Measurements from ENCODE around the gene CACNA1C.
A peak's percentile ranks its signal among the peaks of the same experiment; 100 is the strongest.

CACNA1C gene

DNA sequence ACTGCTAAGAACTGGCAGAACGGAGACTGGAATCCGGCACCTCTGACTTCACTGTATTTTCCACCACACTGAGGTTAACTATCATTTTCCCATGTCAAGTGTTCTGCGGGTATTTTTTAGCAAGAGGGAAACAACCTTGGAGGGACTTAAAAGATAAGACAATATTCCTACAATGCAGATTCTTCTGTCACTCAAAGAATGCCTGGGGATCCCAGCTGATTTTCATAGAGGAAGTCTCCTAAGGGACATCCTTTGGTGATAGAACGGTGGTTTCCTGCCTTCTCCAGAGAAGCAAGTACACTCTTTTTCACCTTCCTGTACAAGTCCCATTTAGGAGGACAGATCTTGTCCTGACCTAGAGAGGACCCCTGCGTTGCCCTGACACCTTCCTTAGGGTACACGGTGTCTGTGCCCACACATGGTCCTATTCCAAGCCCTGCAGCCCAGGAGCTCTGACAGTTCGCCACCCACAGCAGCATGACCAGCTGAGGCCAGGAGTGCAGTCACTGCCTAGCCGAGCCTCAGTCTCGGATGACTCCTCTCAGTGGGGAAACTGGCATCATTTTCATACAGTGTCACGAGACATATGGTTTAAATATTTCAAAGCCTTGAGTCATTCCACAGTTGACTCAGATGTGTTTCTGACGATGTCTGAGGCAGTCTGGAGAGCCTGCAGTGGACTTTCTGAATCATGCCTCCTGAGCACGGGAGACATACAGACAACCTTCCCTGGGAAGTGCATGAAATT lies 560.7 kb downstream of the CACNA1C start:
- DNase-seq: no peak

GRCh38 chr12:2614341-2614740 lies 561.6 kb downstream of the CACNA1C start:
- no peak for DNase-seq

DNA sequence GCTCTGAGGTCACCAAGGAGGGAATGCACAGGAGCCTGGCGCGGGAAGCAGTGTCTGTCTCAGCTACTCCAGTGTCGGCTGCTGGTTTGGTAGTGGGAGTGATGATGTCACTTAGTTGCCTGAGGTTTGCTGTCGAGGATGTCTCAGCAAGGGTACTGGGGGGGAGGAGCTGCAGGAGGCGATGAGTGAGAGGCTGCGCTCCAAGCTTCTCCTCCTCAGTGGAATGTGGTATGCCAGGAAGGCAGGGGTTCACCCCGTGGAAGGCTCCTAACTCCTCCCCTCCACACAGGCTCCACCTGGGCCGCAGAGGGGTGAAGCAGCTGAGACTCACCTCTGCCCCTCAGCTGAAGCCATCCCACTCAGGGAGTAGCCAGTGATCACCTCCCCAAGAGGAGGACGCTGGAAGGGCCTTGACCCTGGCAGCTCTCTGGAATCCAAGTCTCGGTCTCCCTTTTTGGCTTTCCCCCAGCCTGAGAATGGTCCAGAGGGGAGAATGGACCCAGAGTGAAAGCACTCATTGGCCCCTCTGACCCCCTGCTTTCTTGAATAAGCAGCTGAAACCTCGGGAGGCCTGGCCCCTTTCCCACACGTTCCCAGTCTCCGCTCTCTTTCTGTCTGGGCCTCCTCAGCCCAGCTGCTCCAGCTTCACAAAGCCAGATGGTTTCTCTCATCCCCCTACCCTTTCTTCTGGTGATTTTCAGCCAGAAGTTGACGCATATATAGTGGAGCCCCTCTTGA lies 563.0 kb downstream of the CACNA1C start:
- DNase-seq: no peak

DNA sequence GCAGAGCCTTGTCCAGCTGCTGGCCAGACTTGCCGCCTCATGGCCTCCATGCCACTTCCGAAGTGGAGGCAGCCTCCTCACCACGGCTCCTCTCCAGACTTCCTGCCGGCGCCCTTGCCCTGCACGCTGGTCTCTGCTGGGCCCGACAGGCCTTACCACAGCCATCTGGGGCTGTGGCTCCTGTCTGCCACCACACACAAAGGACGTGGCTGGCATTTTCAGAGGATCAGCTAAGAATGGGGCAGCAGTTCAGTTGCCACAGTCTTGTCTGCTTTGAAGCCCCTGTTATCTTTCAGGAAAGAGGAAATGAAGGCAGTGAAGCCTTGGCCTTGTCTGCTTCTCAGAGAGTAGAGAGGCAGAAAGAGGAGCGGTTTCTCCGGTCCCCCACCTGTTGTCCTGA lies 564.0 kb downstream of the CACNA1C start:
- no peak for DNase-seq

DNA sequence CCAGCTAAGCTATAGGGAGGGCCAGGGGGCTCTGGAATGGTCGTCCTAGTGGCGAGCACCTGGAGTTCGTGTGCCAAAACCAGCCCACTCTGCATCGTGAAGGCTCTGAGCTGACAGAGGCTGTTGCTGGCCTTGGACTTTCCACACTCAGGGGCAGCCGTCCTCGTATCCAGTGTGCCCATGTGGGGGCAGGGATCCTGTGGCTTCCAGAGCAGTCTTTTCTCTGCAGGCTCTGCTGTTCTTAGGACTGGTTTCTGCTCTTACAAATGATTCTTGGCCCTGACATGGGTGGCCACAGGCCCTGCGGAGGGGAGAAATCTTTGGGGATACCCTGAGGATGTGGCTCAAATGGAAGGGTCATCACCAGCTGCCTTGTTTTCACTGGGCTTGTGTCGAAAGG lies 564.6 kb downstream of the CACNA1C start:
- no peak for DNase-seq

DNA sequence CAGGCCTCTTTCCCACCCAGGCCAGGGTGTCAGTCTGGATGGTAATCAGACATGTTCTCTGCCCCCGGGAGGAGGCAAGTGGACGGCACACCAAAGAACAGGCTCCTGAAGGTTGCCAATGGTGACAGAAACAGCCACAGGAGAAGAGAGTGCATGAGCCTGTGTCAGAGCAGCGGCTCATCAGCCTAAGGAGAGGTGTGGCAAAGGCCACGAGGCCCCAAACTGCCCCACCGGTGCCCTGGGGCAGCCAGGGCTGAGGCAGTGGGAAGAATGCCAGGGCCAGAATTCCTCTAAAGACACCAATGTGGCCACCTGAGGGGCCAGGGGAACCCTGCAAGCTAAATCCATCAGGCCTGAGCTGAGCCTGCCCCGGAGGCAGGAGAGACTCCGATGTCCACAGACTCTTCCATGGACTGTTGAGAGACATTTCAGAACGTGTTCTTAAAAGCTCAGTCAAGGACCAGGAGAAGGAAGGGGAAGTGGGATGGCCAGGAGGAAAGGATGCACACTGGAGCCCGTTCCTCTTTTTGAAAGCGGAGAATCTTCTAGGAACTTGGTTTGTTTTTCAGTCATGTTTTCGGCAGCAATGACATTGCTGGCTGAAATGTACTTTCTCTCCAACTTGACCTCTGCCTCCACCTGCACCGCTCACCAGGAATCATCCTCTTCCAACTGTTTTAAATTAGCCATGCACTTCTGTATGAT lies 565.7 kb downstream of the CACNA1C start:
- DNase-seq: no peak

DNA sequence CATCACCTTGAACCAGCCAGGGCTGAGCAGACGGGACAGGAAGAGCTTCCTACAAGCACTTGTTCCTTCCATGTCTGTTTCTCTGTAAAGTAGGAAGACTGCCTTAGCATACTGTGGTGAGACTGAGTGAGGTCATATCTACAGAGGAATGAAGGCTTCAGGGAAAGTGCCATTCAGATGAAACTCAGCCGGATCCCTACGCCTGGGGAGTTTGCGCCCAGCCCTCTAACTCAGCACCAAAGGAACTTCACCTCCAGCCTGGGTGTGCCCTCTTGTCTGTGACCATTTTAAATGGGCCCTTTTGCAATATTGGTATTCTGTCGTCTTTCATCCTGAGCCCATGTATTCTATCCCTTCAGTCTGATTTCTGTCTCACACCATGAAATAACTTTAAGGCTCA lies 566.3 kb downstream of the CACNA1C start:
- no peak for DNase-seq

GRCh38 chr12:2622460-2622859 lies 569.7 kb downstream of the CACNA1C start:
- DNase-seq: no peak

- DNase-seq: no peak
These were observed 570.7 kb downstream of the CACNA1C start for GRCh38 chr12:2623472-2623871.

GRCh38 chr12:2624543-2625288 lies 571.9 kb downstream of the CACNA1C start:
- no peak for DNase-seq

DNA sequence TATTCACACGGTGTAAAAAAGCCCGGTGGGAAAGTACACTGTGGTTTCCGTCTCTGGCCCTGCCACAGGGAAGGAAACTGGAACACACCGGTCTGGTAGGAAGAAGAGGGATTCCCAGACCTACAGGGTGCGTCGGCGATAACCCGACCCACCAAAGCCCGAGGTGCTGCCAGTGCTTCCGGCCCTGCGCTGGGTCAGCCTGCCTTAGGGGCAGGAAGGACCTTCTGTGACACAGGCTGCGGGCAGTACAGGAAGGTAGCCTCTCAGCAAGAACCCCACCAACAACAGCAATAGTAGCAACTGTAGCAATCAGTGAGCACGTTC lies 572.5 kb downstream of the CACNA1C start:
- no peak for DNase-seq

DNA sequence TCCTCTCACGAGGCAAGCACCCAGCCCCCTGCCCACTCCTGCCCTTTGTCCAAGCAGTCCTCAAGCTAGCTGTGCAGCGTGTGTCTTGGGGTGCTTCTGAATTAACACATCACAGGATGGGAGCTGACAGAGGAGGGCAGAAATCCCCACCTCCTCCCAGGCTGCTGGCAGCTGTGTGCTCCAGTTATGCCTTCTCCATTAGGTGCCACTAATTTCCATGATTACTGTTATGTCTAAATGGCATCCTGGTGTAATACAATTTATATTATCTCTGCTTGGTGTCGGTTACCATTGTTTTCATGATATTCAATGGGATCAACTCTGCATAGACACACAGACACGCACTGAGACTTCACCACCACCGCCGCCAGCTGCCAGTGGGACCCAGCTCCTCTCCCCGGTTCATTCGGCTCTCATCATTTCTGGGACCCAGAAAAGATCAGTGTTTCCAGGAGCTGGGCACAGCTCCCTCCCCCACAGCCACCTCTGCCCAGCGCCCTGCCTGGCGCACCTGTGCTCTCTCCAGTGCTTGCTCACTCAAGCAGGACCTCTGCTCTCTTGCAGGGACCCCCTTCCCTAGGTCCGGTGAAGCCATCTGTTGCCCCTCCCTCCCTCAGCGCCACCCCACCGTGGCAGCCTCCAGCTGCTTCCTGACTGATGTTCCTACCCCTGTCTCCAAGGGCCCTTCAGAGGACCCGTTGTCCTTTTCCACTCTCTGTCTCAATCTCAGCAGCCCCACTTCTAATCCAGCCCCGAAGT lies 574.5 kb downstream of the CACNA1C start:
- DNase-seq: peak; percentile 4

- no peak for DNase-seq
These were observed 575.0 kb downstream of the CACNA1C start for GRCh38 chr12:2627835-2628191.

GRCh38 chr12:2628401-2628800 lies 575.6 kb downstream of the CACNA1C start:
- DNase-seq: no peak

DNA sequence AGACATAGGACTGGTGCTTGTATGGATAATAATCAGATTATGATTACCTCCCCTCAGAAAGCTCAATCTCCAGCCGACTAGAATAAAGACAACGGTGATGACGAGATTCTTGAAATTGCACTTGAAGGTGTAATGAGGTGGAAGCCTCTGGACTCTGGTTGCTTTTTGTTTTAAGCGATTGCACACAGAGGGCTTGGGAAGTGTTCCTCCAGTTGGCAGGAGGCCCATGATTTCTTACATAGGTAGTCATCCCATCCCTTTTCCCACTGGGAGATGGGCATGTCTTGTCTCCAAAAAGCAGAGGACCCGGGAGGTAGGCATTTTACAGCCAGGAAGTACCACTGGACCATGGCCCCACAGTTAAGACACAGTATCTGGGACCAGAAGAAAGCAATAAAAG lies 576.3 kb downstream of the CACNA1C start:
- no peak for DNase-seq

GRCh38 chr12:2631653-2632350 lies 579.0 kb downstream of the CACNA1C start:
- DNase-seq: no peak

DNA sequence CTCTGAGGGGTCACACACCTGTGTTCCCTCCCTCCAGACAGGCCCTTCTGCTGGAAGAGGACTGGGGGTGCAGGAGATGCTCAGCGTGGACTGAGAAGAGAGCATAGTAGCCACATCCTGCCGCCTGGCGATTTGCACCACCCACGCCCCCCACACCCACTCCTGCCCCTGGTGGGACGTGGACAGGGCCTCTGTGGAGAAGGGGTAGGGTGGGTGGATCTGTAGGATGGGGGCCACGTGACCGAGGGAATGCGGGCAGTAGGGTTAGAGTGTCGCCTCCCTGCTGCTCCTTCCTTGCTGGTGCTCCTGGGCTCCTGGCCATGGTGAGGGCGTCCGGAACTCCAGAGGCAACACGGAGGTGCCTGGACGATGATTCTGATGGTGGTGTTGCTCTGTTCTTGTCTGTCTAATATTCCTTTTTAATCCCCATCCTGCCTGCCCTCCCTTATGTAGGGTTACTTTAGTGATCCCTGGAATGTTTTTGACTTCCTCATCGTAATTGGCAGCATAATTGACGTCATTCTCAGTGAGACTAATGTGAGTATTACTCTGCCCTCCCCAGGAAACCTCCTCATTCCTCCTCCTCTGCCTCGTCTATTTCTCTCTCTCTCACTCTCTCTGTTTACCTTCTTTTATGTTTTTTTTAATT lies 580.5 kb downstream of the CACNA1C start:
- no peak for DNase-seq

DNA sequence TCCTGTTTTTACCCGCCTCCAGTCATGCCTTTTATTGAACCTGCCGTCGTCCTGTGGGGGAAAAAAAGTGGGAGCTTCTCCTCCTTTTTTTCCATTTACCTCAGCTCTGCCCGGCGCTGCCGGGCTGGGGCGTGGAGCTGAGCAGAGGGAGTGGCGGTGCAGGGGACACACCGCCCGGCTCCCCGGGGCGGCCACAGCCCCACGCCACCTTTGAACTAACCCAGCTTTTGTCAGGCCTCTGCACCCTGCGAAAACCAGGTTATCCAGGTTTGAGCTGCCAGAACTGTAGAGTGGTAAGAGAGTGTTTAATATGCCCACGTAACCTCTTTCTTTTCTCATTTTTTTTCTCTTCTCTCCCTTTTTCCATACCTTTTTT lies 581.0 kb downstream of the CACNA1C start:
- DNase-seq: no peak

DNA sequence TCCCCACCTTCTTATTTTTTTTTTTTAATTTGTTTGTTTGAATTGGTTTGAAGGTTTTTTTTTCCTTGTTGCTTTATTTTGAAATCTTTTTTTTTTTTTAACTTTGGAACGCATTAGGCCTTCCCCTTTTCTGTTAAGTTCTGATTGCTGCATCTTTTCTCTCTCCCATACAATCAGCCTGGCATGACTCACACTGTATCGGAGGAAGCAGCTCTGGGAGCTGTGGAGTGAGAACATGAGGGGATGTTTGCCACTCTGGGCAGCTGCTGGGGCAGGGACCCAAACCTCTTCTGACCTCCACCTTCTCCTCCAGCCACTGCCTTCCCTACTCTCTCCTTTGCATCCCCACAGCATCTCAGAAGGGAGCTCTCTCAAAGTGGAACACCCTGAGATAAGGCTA lies 581.7 kb downstream of the CACNA1C start:
- DNase-seq: no peak

GRCh38 chr12:2636741-2637340 lies 584.1 kb downstream of the CACNA1C start:
- no peak for DNase-seq

- no peak for DNase-seq
These were observed 584.6 kb downstream of the CACNA1C start for GRCh38 chr12:2637371-2637770.
